H54 (cell line): ENCODE data around the gene BMP3.

Experiments
- DNase-seq: peaks from one replicate; pipeline ENCODE4 v3.0.0; 2011; ENCODE audit warnings: low spot score, mixed read lengths; ENCODE audit not compliant: insufficient read length
- FAIRE-seq: peaks from 3 replicates; lab custom pipeline; 2011; peaks lifted over from hg19 to GRCh38; lab: Jason Lieb, UNC
- POLR2A ChIP-seq: IDR thresholded peaks from 2 replicates; pipeline ENCODE4 v1.6.1; 2011; ENCODE audit warnings: low read depth, mild to moderate bottlenecking, low read length

Gene BMP3

DNA sequence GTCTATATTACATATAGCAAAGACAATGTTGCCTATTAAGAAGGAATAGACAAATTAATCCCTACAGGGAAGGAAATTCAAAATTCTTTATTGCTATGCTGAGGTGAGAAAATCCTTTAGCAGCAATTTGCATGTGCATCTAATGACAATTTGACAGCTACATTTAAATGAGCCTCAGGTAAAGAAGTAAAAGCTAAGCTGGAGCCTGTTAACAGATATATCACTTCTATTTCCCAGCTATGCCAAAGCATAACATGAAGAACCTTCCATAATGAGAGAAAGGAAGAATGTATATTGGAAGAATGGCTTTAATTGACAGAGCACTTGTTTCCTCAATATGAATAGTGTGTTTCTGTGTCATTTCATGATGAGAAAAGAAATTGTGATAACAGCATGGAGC, 71.6 kb downstream of the BMP3 start:
- TF ChIP-seq POLR2A, result no peak
- FAIRE-seq, result no peak
- no peak for DNase-seq

DNA sequence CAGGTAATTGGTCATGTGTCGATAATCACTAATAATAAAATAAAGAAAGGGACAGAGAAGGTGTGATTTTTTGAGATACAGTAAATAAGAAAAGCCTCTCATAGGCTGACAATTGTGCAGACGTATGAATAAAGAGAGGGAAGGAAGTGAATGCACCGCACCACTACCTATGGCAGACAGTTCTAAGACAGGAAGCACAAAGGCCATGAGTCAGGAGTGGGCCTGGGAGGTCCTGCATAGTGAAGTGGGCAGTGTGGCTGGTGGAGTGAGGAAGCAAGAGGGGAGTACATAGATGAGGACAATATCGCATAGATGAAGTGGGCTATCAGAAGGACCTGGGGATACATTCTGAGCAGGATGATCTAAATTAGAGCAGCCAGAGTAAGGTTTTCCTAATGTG, 75.6 kb downstream of the BMP3 start:
- FAIRE-seq (no peak), DNase-seq (no peak)
- no peak for TF ChIP-seq POLR2A
